Measurements from ENCODE around the gene NEDD4L. TPM values are rescaled to one million over a fixed set of nuclear protein-coding genes. Genes with fewer than 3 reads are reported as not detected.

The NEDD4L gene
- total RNA-seq, 1 donor from 2014 or later, result 209 TPM

GRCh38 chr18:58242968-58243367 is 198.9 kb downstream of the NEDD4L start:
- no peaks in the 10 kb centered on the region for H3K36me3 Mint-ChIP-seq (ENCODE audit: unreplicated experiment)
- no peak overlapping the region for H3K27ac Mint-ChIP-seq (ENCODE audit: unreplicated experiment)
- no peak for DNase-seq
- no peak overlapping the region for H3K4me3 Mint-ChIP-seq (ENCODE audit: unreplicated experiment)
- no peak for TF ChIP-seq CTCF (IDR thresholded peaks at IDR 0.05; ENCODE audit: partially characterized antibody, unreplicated experiment)
- peaks cover 6% of the 10 kb centered on the region for H3K27me3 Mint-ChIP-seq (ENCODE audit: unreplicated experiment)
- H3K9me3 Mint-ChIP-seq (ENCODE audit: unreplicated experiment), result peaks cover 13% of the 10 kb centered on the region
- H3K4me1 Mint-ChIP-seq (ENCODE audit: low read depth, unreplicated experiment), result peaks cover 48% of the 10 kb centered on the region

- Mint-ChIP-seq H3K27ac (ENCODE audit: unreplicated experiment) (no peak overlapping the region), H3K9me3 (ENCODE audit: unreplicated experiment) (peaks cover 13% of the 10 kb centered on the region), H3K4me3 (ENCODE audit: unreplicated experiment) (no peak overlapping the region), H3K4me1 (ENCODE audit: low read depth, unreplicated experiment) (peaks cover 50% of the 10 kb centered on the region), H3K36me3 (ENCODE audit: unreplicated experiment) (no peaks in the 10 kb centered on the region), H3K27me3 (ENCODE audit: unreplicated experiment) (peaks cover 6% of the 10 kb centered on the region)
- no peak for TF ChIP-seq CTCF (IDR thresholded peaks at IDR 0.05; ENCODE audit: partially characterized antibody, unreplicated experiment)
- DNase-seq, result no peak
Observed at GRCh38 chr18:58243401-58243800, 199.4 kb downstream of the NEDD4L start.

GRCh38 chr18:58247363-58247834 is 203.4 kb downstream of the NEDD4L start:
- no peak for TF ChIP-seq CTCF (IDR thresholded peaks at IDR 0.05; ENCODE audit: partially characterized antibody, unreplicated experiment)
- Mint-ChIP-seq H3K27ac (ENCODE audit: unreplicated experiment) (peak overlapping the region; percentile 98), H3K36me3 (ENCODE audit: unreplicated experiment) (no peaks in the 10 kb centered on the region), H3K4me1 (ENCODE audit: low read depth, unreplicated experiment) (peaks cover 39% of the 10 kb centered on the region), H3K4me3 (ENCODE audit: unreplicated experiment) (peak overlapping the region; percentile 85), H3K27me3 (ENCODE audit: unreplicated experiment) (peaks cover 3% of the 10 kb centered on the region), H3K9me3 (ENCODE audit: unreplicated experiment) (peaks cover 9% of the 10 kb centered on the region)
- peak; percentile 65 for DNase-seq

- no peak for DNase-seq
- H3K9me3 Mint-ChIP-seq (ENCODE audit: unreplicated experiment), result peaks cover 12% of the 10 kb centered on the region
- no peak for TF ChIP-seq CTCF (IDR thresholded peaks at IDR 0.05; ENCODE audit: partially characterized antibody, unreplicated experiment)
Observed at GRCh38 chr18:58249712-58250111, 205.7 kb downstream of the NEDD4L start.

GRCh38 chr18:58251416-58251815 is 207.4 kb downstream of the NEDD4L start:
- H3K36me3 Mint-ChIP-seq (ENCODE audit: unreplicated experiment), result no peaks in the 10 kb centered on the region
- peaks cover 18% of the 10 kb centered on the region for H3K9me3 Mint-ChIP-seq (ENCODE audit: unreplicated experiment)
- DNase-seq, result no peak
- peaks cover 5% of the 10 kb centered on the region for H3K27me3 Mint-ChIP-seq (ENCODE audit: unreplicated experiment)
- TF ChIP-seq CTCF (IDR thresholded peaks at IDR 0.05; ENCODE audit: partially characterized antibody, unreplicated experiment), result no peak
- H3K4me3 Mint-ChIP-seq (ENCODE audit: unreplicated experiment), result no peak overlapping the region
- no peak overlapping the region for H3K27ac Mint-ChIP-seq (ENCODE audit: unreplicated experiment)
- H3K4me1 Mint-ChIP-seq (ENCODE audit: low read depth, unreplicated experiment), result peaks cover 50% of the 10 kb centered on the region

More at GRCh38 chr18:58249712-58250111, 205.7 kb downstream of the NEDD4L start:
- no peak overlapping the region for H3K4me3 Mint-ChIP-seq (ENCODE audit: unreplicated experiment)
- H3K27me3 Mint-ChIP-seq (ENCODE audit: unreplicated experiment), result peaks cover 3% of the 10 kb centered on the region
- H3K27ac Mint-ChIP-seq (ENCODE audit: unreplicated experiment), result no peak overlapping the region
- no peaks in the 10 kb centered on the region for H3K36me3 Mint-ChIP-seq (ENCODE audit: unreplicated experiment)
- peaks cover 44% of the 10 kb centered on the region for H3K4me1 Mint-ChIP-seq (ENCODE audit: low read depth, unreplicated experiment)
